Measurements from ENCODE around the gene MED8. TPM values are rescaled to one million over a fixed set of nuclear protein-coding genes. Genes with fewer than 3 reads are reported as not detected.
"Not testable (repeated sequence)": the region's sequence is repeated elsewhere in the genome, so short reads cannot be mapped to it uniquely, and the experiment has no call there.

MED8 gene
- total and polyA plus RNA-seq, 2 donors (not counting 1 experiment from before 2014, with no cell fraction given) = 49.7 to 69.2 TPM

- no peaks in the 10 kb centered on the region for H3K79me2 ChIP-seq (ENCODE audit: control insufficient read depth, insufficient read depth, low read length)
- no peak overlapping the region for H2AFZ ChIP-seq (ENCODE audit: low read length)
- H3K9me3 ChIP-seq (ENCODE audit: control insufficient read depth, insufficient read depth, low read depth, low read length) = no peaks in the 10 kb centered on the region
- no peak overlapping the region for H3K9ac ChIP-seq (ENCODE audit: insufficient read depth, low read length)
- TF ChIP-seq CTCF (conservative IDR thresholded peaks at IDR 0.05 in 1 of 2, IDR thresholded peaks at IDR 0.05 in 1 of 2; ENCODE audit: low read depth in 1 of 2, low read length in 2 of 2) = peak; percentile 67 to 69
- no peak for TF ChIP-seq EZH2 (IDR thresholded peaks at IDR 0.05; ENCODE audit: low read length, missing control alignments)
- H3K27me3 ChIP-seq (ENCODE audit: control insufficient read depth, insufficient read depth, low read length) = no peaks in the 10 kb centered on the region
- H3K4me2 ChIP-seq (ENCODE audit: extremely low read depth, insufficient read depth, low read length) = no peak overlapping the region
- peaks cover 15% of the 10 kb centered on the region for H3K36me3 ChIP-seq (ENCODE audit: control insufficient read depth, insufficient read depth, low read length)
- peak; percentile 41 to 62 for DNase-seq (ENCODE audit: low read depth in 2 of 2)
- H3K27ac ChIP-seq (ENCODE audit: insufficient read depth, low read length) = no peak overlapping the region
- H3K4me1 ChIP-seq (ENCODE audit: control insufficient read depth, extremely low read depth, insufficient read depth, low read length) = no peaks in the 10 kb centered on the region
- no peaks in the 10 kb centered on the region for H4K20me1 ChIP-seq (ENCODE audit: control insufficient read depth, extremely low read depth, insufficient read depth, low read length)
- no peak overlapping the region for H3K4me3 ChIP-seq (replicated peaks in 1 of 4; ENCODE audit: control extremely low read depth in 1 of 4, insufficient read depth in 1 of 4, low read depth in 3 of 4, low read length in 4 of 4)
These were observed 25.1 kb upstream of the MED8 start for GRCh38 chr1:43414634-43415223.

- H3K36me3 ChIP-seq (ENCODE audit: control insufficient read depth, insufficient read depth, low read length) = peaks cover 12% of the 10 kb centered on the region
- not testable (repeated sequence) for H3K9ac ChIP-seq (ENCODE audit: insufficient read depth, low read length); H3K27ac ChIP-seq (ENCODE audit: insufficient read depth, low read length); H2AFZ ChIP-seq (ENCODE audit: low read length); DNase-seq (ENCODE audit: low read depth in 2 of 2); H3K9me3 ChIP-seq (ENCODE audit: control insufficient read depth, insufficient read depth, low read depth, low read length); H3K4me1 ChIP-seq (ENCODE audit: control insufficient read depth, extremely low read depth, insufficient read depth, low read length); H3K27me3 ChIP-seq (ENCODE audit: control insufficient read depth, insufficient read depth, low read length); H4K20me1 ChIP-seq (ENCODE audit: control insufficient read depth, extremely low read depth, insufficient read depth, low read length); H3K79me2 ChIP-seq (ENCODE audit: control insufficient read depth, insufficient read depth, low read length); H3K4me2 ChIP-seq (ENCODE audit: extremely low read depth, insufficient read depth, low read length); H3K4me3 ChIP-seq (replicated peaks in 1 of 4; ENCODE audit: control extremely low read depth in 1 of 4, insufficient read depth in 1 of 4, low read depth in 3 of 4, low read length in 4 of 4)
These were observed 23.8 kb upstream of the MED8 start for GRCh38 chr1:43413426-43413825.

DNA sequence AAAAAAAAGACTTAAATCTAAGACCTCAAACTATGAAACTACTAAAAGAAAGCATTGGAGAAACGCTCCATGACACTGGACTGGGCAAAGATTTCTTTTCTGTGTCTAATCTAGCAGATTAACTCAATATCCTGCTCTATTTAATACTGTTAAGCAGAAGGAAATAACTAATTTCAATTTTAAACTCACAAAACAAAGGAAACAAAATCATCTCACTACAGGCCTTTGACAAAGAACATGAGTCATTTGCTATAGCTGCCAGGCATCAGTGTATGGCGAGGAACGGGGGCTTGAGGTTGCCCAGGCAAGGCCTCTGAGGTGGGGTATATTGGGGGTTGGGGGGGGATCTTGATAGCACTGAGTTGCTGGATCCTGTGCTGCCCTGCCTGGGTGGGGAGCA is 21.0 kb upstream of the MED8 start:
- H3K27me3 ChIP-seq (ENCODE audit: control insufficient read depth, insufficient read depth, low read length) = no peaks in the 10 kb centered on the region
- no peaks in the 10 kb centered on the region for H3K4me1 ChIP-seq (ENCODE audit: control insufficient read depth, extremely low read depth, insufficient read depth, low read length)

More for the DNA sequence above, 21.0 kb upstream of the MED8 start:
- Histone ChIP-seq H4K20me1 (ENCODE audit: control insufficient read depth, extremely low read depth, insufficient read depth, low read length) (no peaks in the 10 kb centered on the region), H3K9ac (ENCODE audit: insufficient read depth, low read length) (no peak overlapping the region), H3K4me2 (ENCODE audit: extremely low read depth, insufficient read depth, low read length) (no peak overlapping the region), H3K79me2 (ENCODE audit: control insufficient read depth, insufficient read depth, low read length) (no peaks in the 10 kb centered on the region), H3K36me3 (ENCODE audit: control insufficient read depth, insufficient read depth, low read length) (peaks cover 10% of the 10 kb centered on the region), H2AFZ (ENCODE audit: low read length) (no peak overlapping the region), H3K4me3 (replicated peaks in 1 of 4; ENCODE audit: control extremely low read depth in 1 of 4, insufficient read depth in 1 of 4, low read depth in 3 of 4, low read length in 4 of 4) (no peak overlapping the region), H3K9me3 (ENCODE audit: control insufficient read depth, insufficient read depth, low read depth, low read length) (no peaks in the 10 kb centered on the region), H3K27ac (ENCODE audit: insufficient read depth, low read length) (no peak overlapping the region)
- DNase-seq (ENCODE audit: low read depth in 2 of 2) = no peak
- TF ChIP-seq EZH2 (IDR thresholded peaks at IDR 0.05; ENCODE audit: low read length, missing control alignments) (no peak), CTCF (conservative IDR thresholded peaks at IDR 0.05 in 1 of 2, IDR thresholded peaks at IDR 0.05 in 1 of 2; ENCODE audit: low read depth in 1 of 2, low read length in 2 of 2) (no peak)
